ENCODE measurements around the gene GNB1. TPM values are rescaled to one million over a fixed set of nuclear protein-coding genes. Genes with fewer than 3 reads are reported as not detected.

GNB1 gene
- polyA plus RNA-seq, 1 experiment, result 400 TPM

DNA sequence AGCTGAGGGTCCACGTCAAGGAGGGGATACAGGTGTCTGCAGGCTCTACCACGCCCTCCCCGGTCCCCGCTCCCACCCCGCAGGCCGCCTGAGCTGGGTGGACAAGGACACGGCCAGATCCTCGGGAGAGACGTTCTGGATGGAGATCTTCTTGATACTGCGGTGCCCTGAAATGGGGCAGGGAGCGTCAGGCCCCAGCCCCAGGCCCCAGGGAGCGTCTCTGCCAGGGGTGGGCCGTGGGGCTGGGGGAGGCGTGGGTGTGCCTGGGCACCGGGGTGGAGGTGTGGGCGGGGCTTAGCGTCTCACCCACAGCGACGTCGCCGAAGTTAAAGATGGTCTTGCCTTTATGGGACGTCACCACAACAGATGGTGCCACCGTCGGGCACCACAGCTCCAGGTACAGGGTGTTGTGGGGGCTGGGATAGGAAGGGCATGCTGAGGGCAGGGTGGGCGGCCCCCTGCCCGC is 35.5 kb upstream of the GNB1 start:
- ChIA-PET POLR2A (no interaction called here), CTCF (no interaction called here)
- Histone ChIP-seq H3K9me3 (ENCODE audit: control insufficient read depth, insufficient read depth, low read length) (peaks cover 25% of the 10 kb centered on the region; the same call in 1 of the 2 replicates), H3K27me3 (ENCODE audit: control insufficient read depth, insufficient read depth, low read length) (peaks cover 2% of the 10 kb centered on the region), H3K27ac (ENCODE audit: low read depth, low read length) (no peak overlapping the region), H3K4me3 (ENCODE audit: low read depth, low read length) (no peak overlapping the region)
- DNase-seq (ENCODE audit: low read depth, low spot score), result no peak
- TF ChIP-seq, protein P1, sequence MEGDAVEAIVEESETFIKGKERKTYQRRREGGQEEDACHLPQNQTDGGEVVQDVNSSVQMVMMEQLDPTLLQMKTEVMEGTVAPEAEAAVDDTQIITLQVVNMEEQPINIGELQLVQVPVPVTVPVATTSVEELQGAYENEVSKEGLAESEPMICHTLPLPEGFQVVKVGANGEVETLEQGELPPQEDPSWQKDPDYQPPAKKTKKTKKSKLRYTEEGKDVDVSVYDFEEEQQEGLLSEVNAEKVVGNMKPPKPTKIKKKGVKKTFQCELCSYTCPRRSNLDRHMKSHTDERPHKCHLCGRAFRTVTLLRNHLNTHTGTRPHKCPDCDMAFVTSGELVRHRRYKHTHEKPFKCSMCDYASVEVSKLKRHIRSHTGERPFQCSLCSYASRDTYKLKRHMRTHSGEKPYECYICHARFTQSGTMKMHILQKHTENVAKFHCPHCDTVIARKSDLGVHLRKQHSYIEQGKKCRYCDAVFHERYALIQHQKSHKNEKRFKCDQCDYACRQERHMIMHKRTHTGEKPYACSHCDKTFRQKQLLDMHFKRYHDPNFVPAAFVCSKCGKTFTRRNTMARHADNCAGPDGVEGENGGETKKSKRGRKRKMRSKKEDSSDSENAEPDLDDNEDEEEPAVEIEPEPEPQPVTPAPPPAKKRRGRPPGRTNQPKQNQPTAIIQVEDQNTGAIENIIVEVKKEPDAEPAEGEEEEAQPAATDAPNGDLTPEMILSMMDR (IDR thresholded peaks at IDR 0.05; ENCODE audit: low read depth, low read length), result no peak

DNA sequence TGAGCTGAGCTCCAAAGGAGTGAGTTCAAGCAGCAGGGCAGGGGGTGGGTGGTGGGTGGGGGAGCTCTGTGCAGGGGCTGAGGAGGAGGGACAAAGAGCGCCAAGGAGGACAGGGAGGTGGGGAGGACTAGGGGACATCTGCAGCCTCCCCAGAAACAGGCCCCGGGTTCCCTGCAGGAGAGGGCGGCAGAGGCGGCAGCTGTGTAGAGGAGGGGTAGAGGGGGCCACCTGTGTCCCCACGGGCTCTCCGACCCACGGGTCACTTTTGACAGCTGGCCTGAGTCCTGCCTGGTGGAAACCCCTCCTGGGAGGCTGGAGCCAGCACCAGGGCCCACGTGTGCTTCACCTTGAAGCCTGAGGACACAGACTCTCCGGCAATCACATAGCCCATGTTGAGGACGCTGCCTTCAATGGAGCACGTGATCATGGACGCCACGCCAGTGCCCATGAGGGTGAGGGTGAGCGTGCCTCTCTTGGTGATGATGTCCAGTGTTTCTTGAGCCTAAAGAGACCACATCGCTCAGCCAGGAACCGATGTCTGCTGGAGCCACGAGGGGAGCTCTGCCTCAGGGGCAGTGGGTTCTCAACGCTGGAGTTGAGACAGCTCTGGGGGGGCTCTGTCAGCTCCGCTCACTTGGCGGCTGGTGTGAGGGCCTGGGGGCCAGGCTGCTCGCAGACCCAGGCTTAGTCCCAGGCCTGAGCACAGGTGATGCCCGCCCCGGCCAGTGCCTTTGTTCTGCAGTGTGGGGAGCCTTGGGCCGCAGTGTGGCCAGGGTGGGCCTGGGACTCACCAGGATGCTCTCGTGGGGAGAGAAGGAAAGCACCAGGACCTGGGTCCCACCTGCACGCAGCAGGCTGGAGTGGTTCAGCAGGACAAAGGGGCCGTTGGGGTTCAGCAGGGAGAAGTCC is 34.8 kb upstream of the GNB1 start:
- CTCF ChIA-PET, result no interaction called here

DNA sequence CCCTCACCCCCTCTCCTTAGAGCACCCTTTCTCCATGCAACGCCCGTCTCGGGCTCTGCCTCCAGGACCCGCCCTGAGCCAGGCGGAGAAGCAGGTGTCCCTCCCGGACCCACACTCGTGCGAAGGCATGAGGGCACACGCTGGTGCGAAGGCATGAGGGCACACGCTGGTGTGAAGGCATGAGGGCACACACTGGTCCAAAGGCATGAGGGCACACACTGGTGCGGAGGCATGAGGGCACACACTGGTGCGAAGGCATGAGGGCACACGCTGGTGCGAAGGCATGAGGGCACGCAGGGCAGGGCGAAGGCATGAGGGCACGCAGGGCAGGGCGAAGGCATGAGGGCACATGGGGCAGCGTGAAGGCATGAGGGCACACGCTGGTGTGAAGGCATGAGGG is 34.0 kb upstream of the GNB1 start:
- POLR2A ChIA-PET, result interaction anchor here (0.6 kb wide), 1 partner anchor 16 kb away, joined by 3 read pairs; no protein-coding TSS in a partner anchor
- Histone ChIP-seq H3K27me3 (ENCODE audit: control insufficient read depth, insufficient read depth, low read length) (peaks cover 2% of the 10 kb centered on the region), H3K4me3 (ENCODE audit: low read depth, low read length) (no peak overlapping the region), H3K9me3 (ENCODE audit: control insufficient read depth, insufficient read depth, low read length) (peaks cover 20% of the 10 kb centered on the region; the same call in 1 of the 2 replicates), H3K27ac (ENCODE audit: low read depth, low read length) (no peak overlapping the region)
- CTCF ChIA-PET, result no interaction called here
- TF ChIP-seq, protein P1 (IDR thresholded peaks at IDR 0.05; ENCODE audit: low read depth, low read length), result no peak
- no peak for DNase-seq (ENCODE audit: low read depth, low spot score)

More for the DNA sequence above, 34.8 kb upstream of the GNB1 start:
- TF ChIP-seq, protein P1 (IDR thresholded peaks at IDR 0.05; ENCODE audit: low read depth, low read length), result no peak
- DNase-seq (ENCODE audit: low read depth, low spot score), result no peak
- peaks cover 2% of the 10 kb centered on the region for H3K27me3 ChIP-seq (ENCODE audit: control insufficient read depth, insufficient read depth, low read length)
- no peak overlapping the region for H3K4me3 ChIP-seq (ENCODE audit: low read depth, low read length)
- peaks cover 25% of the 10 kb centered on the region; the same call in 1 of the 2 replicates for H3K9me3 ChIP-seq (ENCODE audit: control insufficient read depth, insufficient read depth, low read length)
- POLR2A ChIA-PET, result interaction anchor here (0.6 kb wide), 1 partner anchor 16 kb away, joined by 3 read pairs; no protein-coding TSS in a partner anchor
- no peak overlapping the region for H3K27ac ChIP-seq (ENCODE audit: low read depth, low read length)

DNA sequence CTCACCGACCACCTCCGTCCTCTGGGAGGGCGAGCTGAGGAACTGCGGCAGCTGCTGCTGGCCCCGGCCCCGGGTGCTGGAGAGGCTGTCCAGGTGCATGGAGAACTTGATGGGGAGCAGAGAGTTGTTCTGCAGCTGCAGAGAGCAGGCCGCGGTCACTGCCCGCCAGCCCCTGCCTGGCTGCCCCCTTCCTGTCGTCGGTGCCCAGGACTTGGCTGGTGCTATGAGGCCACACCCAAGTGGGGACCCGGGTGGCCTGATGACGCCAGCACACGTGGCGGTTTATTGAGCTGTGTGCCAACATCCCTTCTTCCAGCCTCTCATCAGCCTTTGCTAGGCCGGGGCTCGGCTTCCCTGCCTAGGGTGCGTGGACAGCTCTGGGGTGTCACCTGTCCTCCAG is 33.5 kb upstream of the GNB1 start:
- Histone ChIP-seq H3K27me3 (ENCODE audit: control insufficient read depth, insufficient read depth, low read length) (peaks cover 2% of the 10 kb centered on the region), H3K4me3 (ENCODE audit: low read depth, low read length) (no peak overlapping the region), H3K27ac (ENCODE audit: low read depth, low read length) (no peak overlapping the region), H3K9me3 (ENCODE audit: control insufficient read depth, insufficient read depth, low read length) (peaks cover 17% of the 10 kb centered on the region; the same call in 1 of the 2 replicates)
- TF ChIP-seq, protein P1 (IDR thresholded peaks at IDR 0.05; ENCODE audit: low read depth, low read length), result no peak
- POLR2A ChIA-PET, result no interaction called here
- CTCF ChIA-PET, result no interaction called here
- DNase-seq (ENCODE audit: low read depth, low spot score), result no peak

Measured in AG04450 (cell line).